Panc1 (cell line): ENCODE results near the gene DENND1B. TPM values are rescaled to one million over a fixed set of nuclear protein-coding genes. Genes with fewer than 3 reads are reported as not detected.

Experiments
- ATAC-seq: fragments of 200-7000 bp; cut with Tn5 transposase; 2 replicates; pipeline ENCODE4 v1.9.1; 2020; ENCODE audit warnings: mild to moderate bottlenecking, moderate library complexity
- BruUV-seq: library from RNA; stranded (reverse); fragments of 400-500 nt; replicated peaks from 2 replicates; lab custom pipeline; 2021; lab: Mats Ljungman, UMichigan
- CTCF ChIA-PET: fragments of 300-600 bp; sonication (Branson Sonifier 250); formaldehyde crosslinking; loops from one replicate; lab custom pipeline; 2022; ENCODE audit warnings: antibody characterized with exemption; lab: Charles Lee
- POLR2A ChIA-PET: fragments of 300-600 bp; sonication (Branson Sonifier 250); formaldehyde crosslinking; loops from one replicate; lab custom pipeline; 2022; ENCODE audit warnings: antibody characterized with exemption; lab: Charles Lee
- DNase-seq: peaks from one replicate; pipeline ENCODE4 v3.0.0-alpha.2; 2010; ENCODE audit warnings: low read depth, low spot score
- H3K27ac ChIP-seq: 2 replicates; pipeline ENCODE4 v1.5.1; 2011; ENCODE audit warnings: mild to moderate bottlenecking, low read length, inconsistent platforms
- H3K27me3 ChIP-seq: fragments of 200-500 bp; sonication (Bioruptor generic); 2 replicates; pipeline ENCODE4 v1.6.0; 2014; ENCODE audit warnings: low read length, inconsistent platforms; ENCODE audit not compliant: control insufficient read depth, insufficient read depth
- H3K36me3 ChIP-seq: fragments of 200-500 bp; sonication (Bioruptor generic); 2 replicates; pipeline ENCODE4 v1.5.1; 2014; ENCODE audit warnings: inconsistent platforms, mild to moderate bottlenecking, low read length, moderate library complexity; ENCODE audit not compliant: control insufficient read depth, insufficient read depth
- H3K4me1 ChIP-seq: 2 replicates; pipeline ENCODE4 v1.5.1; 2011; ENCODE audit warnings: inconsistent platforms, mild to moderate bottlenecking, low read length, moderate library complexity; ENCODE audit not compliant: control insufficient read depth, insufficient read depth
- H3K4me3 ChIP-seq, 2 experiments: 2 replicates each; pipeline ENCODE4 v1.5.1; 2011 to 2012; ENCODE audit warnings: low read depth in 2 of 2, low read length in 2 of 2, mild to moderate bottlenecking in 2 of 2, inconsistent platforms in 1 of 2, moderate library complexity in 1 of 2
- H3K9me3 ChIP-seq: fragments of 200-500 bp; sonication (Bioruptor generic); 2 replicates; pipeline ENCODE4 v1.5.1; 2014; ENCODE audit warnings: low read depth, mild to moderate bottlenecking, inconsistent platforms, low read length, moderate library complexity; ENCODE audit not compliant: control insufficient read depth, insufficient read depth
- CTCF ChIP-seq: fragments of 450-650 bp; IDR thresholded peaks from 2 replicates; pipeline ENCODE4 v1.5.1; 2017; ENCODE audit warnings: mild to moderate bottlenecking
- POLR2AphosphoS5 ChIP-seq: IDR thresholded peaks from 2 replicates; pipeline ENCODE4 v1.6.1; 2012; ENCODE audit warnings: mild to moderate bottlenecking, low read depth, low read length, moderate library complexity
- REST ChIP-seq, 2 experiments: IDR thresholded peaks; 2 replicates each; pipeline ENCODE4 v1.6.1; 2011 to 2012; ENCODE audit warnings: low read depth in 2 of 2, control low read depth in 1 of 2, low read length in 1 of 2, mild to moderate bottlenecking in 1 of 2, moderate library complexity in 1 of 2; ENCODE audit not compliant: insufficient read depth in 1 of 2
- SIN3A ChIP-seq: IDR thresholded peaks from 2 replicates; pipeline ENCODE4 v1.6.1; 2012; ENCODE audit warnings: low read depth, mild to moderate bottlenecking, low read length, moderate library complexity, borderline replicate concordance; ENCODE audit not compliant: insufficient read depth
- TCF7L2 ChIP-seq: IDR thresholded peaks from 2 replicates; pipeline ENCODE4 v1.6.1; 2011; ENCODE audit warnings: mild to moderate bottlenecking, low read depth, low read length, inconsistent platforms
- in situ Hi-C: cut with HindIII; loops from 2 replicates; pipeline ENCODE4 v1.10.0; 2016; ENCODE audit warnings: low sequenced_read_pairs, low pct_unique_long_range_greater_than_20kb
- intact Hi-C: fragments of 100-400 bp; cut with micrococcal nuclease; formaldehyde crosslinking; loops from one replicate; pipeline ENCODE4 v1.10.0; 2022; ENCODE audit not compliant: unreplicated experiment
- total RNA-seq: library from RNA; stranded (reverse); gene quantifications from one replicate; pipeline ENCODE4 v1.2.1, GENCODE V29; 2021; ENCODE audit not compliant: unreplicated experiment

Gene DENND1B
- total RNA-seq, 1 experiment from 2014 or later, result 7.7 TPM

- H3K27ac ChIP-seq, result no peak overlapping the region
- CTCF ChIA-PET, result no interaction called here
- no peak for ATAC-seq
- no peaks in the 10 kb centered on the region for H3K4me1 ChIP-seq
- H3K9me3 ChIP-seq, result peaks cover 7% of the 10 kb centered on the region; the same call in 1 of the 2 replicates
- intact Hi-C loops, result loop anchor here (10.0 kb wide), 1 partner anchor 57 kb away; no protein-coding TSS in a partner anchor
- POLR2A ChIA-PET, result no interaction called here
- no peak for TF ChIP-seq POLR2AphosphoS5
- TF ChIP-seq SIN3A, result no peak
- no peak for TF ChIP-seq REST (IDR thresholded peaks at IDR 0.05; ENCODE audit: insufficient read depth in 1 of 2, low read depth in 2 of 2, low read length in 1 of 2)
- TF ChIP-seq TCF7L2, result no peak
- TF ChIP-seq CTCF, result no peak
- no peak overlapping the region for H3K4me3 ChIP-seq
- in situ Hi-C loops, result no loop called here
- BruUV-seq, result no TSS peak
- H3K36me3 ChIP-seq, result no peaks in the 10 kb centered on the region
- no peaks in the 10 kb centered on the region for H3K27me3 ChIP-seq
- DNase-seq, result no peak
Observed at GRCh38 chr1:197688233-197688632, 87.0 kb downstream of the DENND1B start.

- CTCF ChIA-PET, result no interaction called here
Observed at GRCh38 chr1:197686702-197687355, 88.5 kb downstream of the DENND1B start.

More at GRCh38 chr1:197686702-197687355, 88.5 kb downstream of the DENND1B start:
- in situ Hi-C loops (no loop called here), intact Hi-C loops (loop anchor here (10.0 kb wide), 1 partner anchor 58 kb away; no protein-coding TSS in a partner anchor)
- no peak for DNase-seq
- POLR2A ChIA-PET, result no interaction called here
- Histone ChIP-seq H3K27ac (no peak overlapping the region), H3K4me3 (no peak overlapping the region), H3K27me3 (no peaks in the 10 kb centered on the region), H3K9me3 (peaks cover 7% of the 10 kb centered on the region; the same call in 1 of the 2 replicates), H3K4me1 (no peaks in the 10 kb centered on the region), H3K36me3 (no peaks in the 10 kb centered on the region)
- TF ChIP-seq TCF7L2 (no peak), POLR2AphosphoS5 (no peak), SIN3A (no peak), REST (IDR thresholded peaks at IDR 0.05; ENCODE audit: insufficient read depth in 1 of 2, low read depth in 2 of 2, low read length in 1 of 2) (no peak), CTCF (no peak)
- no peak for ATAC-seq
- no TSS peak for BruUV-seq
